Measurements from ENCODE around the gene C6orf141. TPM values are rescaled to one million over a fixed set of nuclear protein-coding genes. Genes with fewer than 3 reads are reported as not detected.

The C6orf141 gene
- total and polyA plus RNA-seq, 2 experiments from 2014 or later, result 5.2 to 6.4 TPM

DNA sequence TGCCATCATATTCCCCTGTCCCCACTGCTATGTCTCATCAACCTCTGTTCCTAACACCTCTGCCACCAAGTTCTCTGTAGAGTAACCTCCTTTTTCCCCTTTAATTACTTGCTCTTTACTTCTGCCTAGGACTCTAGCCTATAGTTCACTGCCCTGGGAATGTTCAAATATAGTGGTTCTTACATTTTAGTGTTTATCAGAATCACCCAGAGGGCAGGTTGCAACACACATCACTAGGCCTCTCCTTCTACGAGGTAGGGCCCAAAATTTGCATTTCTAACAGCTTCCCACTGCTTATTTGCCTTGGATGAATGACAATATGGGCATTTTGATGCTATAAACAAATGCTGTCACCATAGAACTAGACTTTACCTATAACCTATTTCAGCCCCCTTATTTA lies 23.1 kb upstream of the C6orf141 start (continued):
- TF ChIP-seq, protein P1, sequence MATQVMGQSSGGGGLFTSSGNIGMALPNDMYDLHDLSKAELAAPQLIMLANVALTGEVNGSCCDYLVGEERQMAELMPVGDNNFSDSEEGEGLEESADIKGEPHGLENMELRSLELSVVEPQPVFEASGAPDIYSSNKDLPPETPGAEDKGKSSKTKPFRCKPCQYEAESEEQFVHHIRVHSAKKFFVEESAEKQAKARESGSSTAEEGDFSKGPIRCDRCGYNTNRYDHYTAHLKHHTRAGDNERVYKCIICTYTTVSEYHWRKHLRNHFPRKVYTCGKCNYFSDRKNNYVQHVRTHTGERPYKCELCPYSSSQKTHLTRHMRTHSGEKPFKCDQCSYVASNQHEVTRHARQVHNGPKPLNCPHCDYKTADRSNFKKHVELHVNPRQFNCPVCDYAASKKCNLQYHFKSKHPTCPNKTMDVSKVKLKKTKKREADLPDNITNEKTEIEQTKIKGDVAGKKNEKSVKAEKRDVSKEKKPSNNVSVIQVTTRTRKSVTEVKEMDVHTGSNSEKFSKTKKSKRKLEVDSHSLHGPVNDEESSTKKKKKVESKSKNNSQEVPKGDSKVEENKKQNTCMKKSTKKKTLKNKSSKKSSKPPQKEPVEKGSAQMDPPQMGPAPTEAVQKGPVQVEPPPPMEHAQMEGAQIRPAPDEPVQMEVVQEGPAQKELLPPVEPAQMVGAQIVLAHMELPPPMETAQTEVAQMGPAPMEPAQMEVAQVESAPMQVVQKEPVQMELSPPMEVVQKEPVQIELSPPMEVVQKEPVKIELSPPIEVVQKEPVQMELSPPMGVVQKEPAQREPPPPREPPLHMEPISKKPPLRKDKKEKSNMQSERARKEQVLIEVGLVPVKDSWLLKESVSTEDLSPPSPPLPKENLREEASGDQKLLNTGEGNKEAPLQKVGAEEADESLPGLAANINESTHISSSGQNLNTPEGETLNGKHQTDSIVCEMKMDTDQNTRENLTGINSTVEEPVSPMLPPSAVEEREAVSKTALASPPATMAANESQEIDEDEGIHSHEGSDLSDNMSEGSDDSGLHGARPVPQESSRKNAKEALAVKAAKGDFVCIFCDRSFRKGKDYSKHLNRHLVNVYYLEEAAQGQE (IDR thresholded peaks at IDR 0.05; ENCODE audit: unreplicated experiment), result no peak
- TF ChIP-seq ZNF331 (CRISPR knock-in tag; IDR thresholded peaks at IDR 0.05; ENCODE audit: low read depth), result no peak
- no peak for TF ChIP-seq EZH2phosphoT487 (IDR thresholded peaks at IDR 0.05; ENCODE audit: unreplicated experiment)
- TF ChIP-seq POLR2AphosphoS5 (IDR thresholded peaks at IDR 0.05; ENCODE audit: low read depth), result no peak
- no peak for TF ChIP-seq STAT1 (IDR thresholded peaks at IDR 0.05; ENCODE audit: unreplicated experiment)

DNA sequence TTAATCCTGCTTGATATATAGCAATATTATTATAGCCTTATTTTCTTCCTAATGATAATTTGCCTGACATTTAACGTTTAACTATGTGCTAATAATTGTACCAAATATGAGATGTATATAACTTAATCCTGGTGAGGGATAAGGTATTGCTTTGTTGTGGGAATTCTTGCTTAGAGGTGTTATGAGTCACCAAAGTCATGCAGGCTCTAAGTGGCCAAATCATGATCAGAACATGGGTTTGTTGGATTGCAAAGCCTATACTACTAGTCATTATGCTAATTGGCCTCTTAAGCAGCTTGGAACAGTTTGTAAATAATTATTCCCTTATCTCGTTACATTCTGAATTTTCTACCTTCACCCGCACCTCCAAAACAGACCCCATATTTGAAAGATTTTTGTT lies 21.9 kb upstream of the C6orf141 start:
- DNase-seq (ENCODE audit: low spot score) (no peak), ATAC-seq (no peak)
- Mint-ChIP-seq H3K36me3 (ENCODE audit: low read depth) (no peaks in the 10 kb centered on the region), H3K27me3 (ENCODE audit: insufficient read depth, low read depth, poor library complexity) (peaks cover 3% of the 10 kb centered on the region), H3K9me3 (no peaks in the 10 kb centered on the region), H3K4me3 (no peak overlapping the region), H3K4me1 (peaks cover 8% of the 10 kb centered on the region), H3K27ac (no peak overlapping the region)
- Histone ChIP-seq H3K36me3 (ENCODE audit: insufficient read depth) (no peaks in the 10 kb centered on the region), H3K9me2 (ENCODE audit: insufficient read depth) (no peaks in the 10 kb centered on the region), H3K4me2 (no peak overlapping the region), H4K20me1 (replicated peaks; ENCODE audit: insufficient read depth) (no peaks in the 10 kb centered on the region), H3F3A (replicated peaks; ENCODE audit: low read depth) (no peaks in the 10 kb centered on the region), H3K27me3 (ENCODE audit: insufficient read depth) (no peaks in the 10 kb centered on the region), H3K4me1 (ENCODE audit: insufficient read depth) (peaks cover 6% of the 10 kb centered on the region), H3K79me2 (replicated peaks; ENCODE audit: insufficient read depth) (no peaks in the 10 kb centered on the region), H3K4me3 (no peak overlapping the region), H2AFZ (no peak overlapping the region; the same call in 1 of the 2 replicates), H3K27ac (ENCODE audit: low read depth) (no peak overlapping the region)
- no peak for TF ChIP-seq ZNF331 (CRISPR knock-in tag; IDR thresholded peaks at IDR 0.05; ENCODE audit: low read depth)
- no peak for TF ChIP-seq ZNF114 (CRISPR knock-in tag; IDR thresholded peaks at IDR 0.05)
- TF ChIP-seq, protein P2, sequence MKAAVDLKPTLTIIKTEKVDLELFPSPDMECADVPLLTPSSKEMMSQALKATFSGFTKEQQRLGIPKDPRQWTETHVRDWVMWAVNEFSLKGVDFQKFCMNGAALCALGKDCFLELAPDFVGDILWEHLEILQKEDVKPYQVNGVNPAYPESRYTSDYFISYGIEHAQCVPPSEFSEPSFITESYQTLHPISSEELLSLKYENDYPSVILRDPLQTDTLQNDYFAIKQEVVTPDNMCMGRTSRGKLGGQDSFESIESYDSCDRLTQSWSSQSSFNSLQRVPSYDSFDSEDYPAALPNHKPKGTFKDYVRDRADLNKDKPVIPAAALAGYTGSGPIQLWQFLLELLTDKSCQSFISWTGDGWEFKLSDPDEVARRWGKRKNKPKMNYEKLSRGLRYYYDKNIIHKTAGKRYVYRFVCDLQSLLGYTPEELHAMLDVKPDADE (IDR thresholded peaks at IDR 0.05), result no peak
- TF ChIP-seq EZH2 (IDR thresholded peaks at IDR 0.05; ENCODE audit: low read depth, unreplicated experiment), result no peak
- TF ChIP-seq, protein P1 (IDR thresholded peaks at IDR 0.05; ENCODE audit: unreplicated experiment), result no peak
- TF ChIP-seq JUNB (IDR thresholded peaks at IDR 0.05; ENCODE audit: unreplicated experiment), result no peak
- TF ChIP-seq STAT1 (IDR thresholded peaks at IDR 0.05; ENCODE audit: unreplicated experiment), result no peak
- TF ChIP-seq, protein P3, sequence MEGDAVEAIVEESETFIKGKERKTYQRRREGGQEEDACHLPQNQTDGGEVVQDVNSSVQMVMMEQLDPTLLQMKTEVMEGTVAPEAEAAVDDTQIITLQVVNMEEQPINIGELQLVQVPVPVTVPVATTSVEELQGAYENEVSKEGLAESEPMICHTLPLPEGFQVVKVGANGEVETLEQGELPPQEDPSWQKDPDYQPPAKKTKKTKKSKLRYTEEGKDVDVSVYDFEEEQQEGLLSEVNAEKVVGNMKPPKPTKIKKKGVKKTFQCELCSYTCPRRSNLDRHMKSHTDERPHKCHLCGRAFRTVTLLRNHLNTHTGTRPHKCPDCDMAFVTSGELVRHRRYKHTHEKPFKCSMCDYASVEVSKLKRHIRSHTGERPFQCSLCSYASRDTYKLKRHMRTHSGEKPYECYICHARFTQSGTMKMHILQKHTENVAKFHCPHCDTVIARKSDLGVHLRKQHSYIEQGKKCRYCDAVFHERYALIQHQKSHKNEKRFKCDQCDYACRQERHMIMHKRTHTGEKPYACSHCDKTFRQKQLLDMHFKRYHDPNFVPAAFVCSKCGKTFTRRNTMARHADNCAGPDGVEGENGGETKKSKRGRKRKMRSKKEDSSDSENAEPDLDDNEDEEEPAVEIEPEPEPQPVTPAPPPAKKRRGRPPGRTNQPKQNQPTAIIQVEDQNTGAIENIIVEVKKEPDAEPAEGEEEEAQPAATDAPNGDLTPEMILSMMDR (conservative IDR thresholded peaks at IDR 0.05; ENCODE audit: low read depth in 2 of 2), result no peak

All from GM23338 (cell line).